ENCODE measurements around the gene RIN3. TPM values are rescaled to one million over a fixed set of nuclear protein-coding genes. Genes with fewer than 3 reads are reported as not detected.
A peak's percentile ranks its signal among the peaks of the same experiment; 100 is the strongest.

The RIN3 gene
- total RNA-seq, 3 donors from 2014 or later, result 10.7 to 19.7 (median 12.1) TPM

DNA sequence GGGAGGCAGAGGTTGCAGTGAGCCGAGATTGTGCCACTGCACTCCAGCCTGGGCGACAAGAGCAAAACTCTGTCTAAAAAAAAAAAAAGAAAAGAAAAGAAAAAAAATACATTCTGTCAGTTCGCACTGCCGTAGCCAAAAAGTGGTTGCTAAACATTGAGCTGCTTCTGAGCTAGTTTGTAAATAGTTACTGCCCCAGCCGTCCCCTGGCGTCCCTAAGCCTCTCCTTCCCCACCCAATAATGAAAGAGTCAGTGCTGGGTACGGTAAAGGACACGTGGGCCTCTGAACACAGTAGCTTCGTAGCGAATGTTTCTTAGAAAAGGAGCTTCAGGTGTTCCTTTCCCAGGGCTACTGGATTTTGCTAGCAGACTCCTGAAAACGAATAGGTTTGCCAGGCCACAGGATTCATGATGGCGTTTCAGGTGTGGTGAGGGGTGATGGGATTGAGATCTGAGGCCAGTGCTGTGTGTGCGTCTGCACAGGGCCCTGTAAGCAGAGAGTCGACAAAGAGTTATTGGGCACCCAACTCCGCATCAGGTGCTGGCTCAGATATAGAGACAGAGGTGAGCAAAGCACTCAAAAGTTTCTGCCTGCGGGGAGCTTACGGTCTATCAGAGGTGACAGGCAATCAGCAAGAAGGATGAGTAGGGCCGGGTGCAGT lies 140.8 kb downstream of the RIN3 start:
- TF ChIP-seq CTCF (IDR thresholded peaks at IDR 0.05) (no peak), POLR2AphosphoS5 (IDR thresholded peaks at IDR 0.05) (no peak), POLR2A (IDR thresholded peaks at IDR 0.05) (no peak)
- no peak for DNase-seq (ENCODE audit: low spot score in 2 of 2)
- no peaks in the 10 kb centered on the region for H3K4me1 ChIP-seq
- peak overlapping the region in 2 of 3 donors; percentile 35 to 45 for H3K4me3 ChIP-seq
- H3K36me3 ChIP-seq, result no peaks in the 10 kb centered on the region
- H3K9me3 ChIP-seq, result no peaks in the 10 kb centered on the region
- intact Hi-C loops (cut with DNase I; ENCODE audit: low total_unique reads), result no loop called here
- no peaks in the 10 kb centered on the region for H3K27me3 ChIP-seq
- H3K27ac ChIP-seq, result peak overlapping the region in 1 of 2 donors; percentile 32

DNA sequence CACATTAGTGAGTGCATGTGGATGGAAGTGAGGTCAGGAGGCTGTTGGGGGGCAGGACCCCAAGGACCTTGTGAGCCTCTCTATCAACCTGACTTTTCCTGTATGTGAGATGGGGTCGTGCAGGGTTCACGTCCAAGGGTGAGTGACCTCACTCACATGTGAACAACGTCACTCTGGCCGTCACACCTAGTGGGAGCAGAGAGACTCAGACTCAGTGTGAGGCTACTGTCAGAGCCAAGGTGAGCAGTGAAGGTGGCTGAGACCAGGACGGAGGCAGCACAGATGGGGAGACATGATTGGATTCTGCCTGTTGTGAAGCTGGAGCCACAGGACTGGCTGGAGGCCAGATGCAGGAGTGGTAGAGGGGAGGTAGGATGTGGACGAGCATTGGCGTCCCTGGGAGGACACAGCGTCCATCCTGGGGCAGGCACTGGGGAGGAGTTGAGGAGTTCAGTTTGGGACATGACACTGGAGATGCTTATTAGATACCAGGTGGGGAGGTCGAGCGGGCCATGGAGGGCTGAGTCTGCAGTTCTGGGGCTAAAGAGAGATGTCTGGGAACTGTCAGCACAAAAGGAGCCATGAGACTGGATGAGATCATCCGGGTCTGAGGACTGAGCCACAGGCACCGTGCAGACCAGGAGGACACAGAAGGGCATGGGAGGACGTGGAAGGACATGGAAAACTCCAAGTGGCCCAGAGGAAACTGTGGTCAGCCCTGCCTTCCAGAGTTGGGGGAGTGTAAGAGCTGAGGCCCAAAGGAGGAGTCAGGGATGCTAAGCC lies 142.0 kb downstream of the RIN3 start:
- DNase-seq (ENCODE audit: low spot score in 2 of 2), result no peak
- Histone ChIP-seq H3K36me3 (no peaks in the 10 kb centered on the region), H3K27ac (peak overlapping the region in 1 of 2 donors; percentile 70), H3K4me3 (peak overlapping the region in 2 of 3 donors; percentile 20 to 45), H3K27me3 (no peaks in the 10 kb centered on the region), H3K4me1 (no peaks in the 10 kb centered on the region), H3K9me3 (no peaks in the 10 kb centered on the region)
- intact Hi-C loops (cut with DNase I; ENCODE audit: low total_unique reads), result no loop called here
- TF ChIP-seq CTCF (IDR thresholded peaks at IDR 0.05), result no peak
- no peak for TF ChIP-seq POLR2AphosphoS5 (IDR thresholded peaks at IDR 0.05)
- no peak for TF ChIP-seq POLR2A (IDR thresholded peaks at IDR 0.05)

DNA sequence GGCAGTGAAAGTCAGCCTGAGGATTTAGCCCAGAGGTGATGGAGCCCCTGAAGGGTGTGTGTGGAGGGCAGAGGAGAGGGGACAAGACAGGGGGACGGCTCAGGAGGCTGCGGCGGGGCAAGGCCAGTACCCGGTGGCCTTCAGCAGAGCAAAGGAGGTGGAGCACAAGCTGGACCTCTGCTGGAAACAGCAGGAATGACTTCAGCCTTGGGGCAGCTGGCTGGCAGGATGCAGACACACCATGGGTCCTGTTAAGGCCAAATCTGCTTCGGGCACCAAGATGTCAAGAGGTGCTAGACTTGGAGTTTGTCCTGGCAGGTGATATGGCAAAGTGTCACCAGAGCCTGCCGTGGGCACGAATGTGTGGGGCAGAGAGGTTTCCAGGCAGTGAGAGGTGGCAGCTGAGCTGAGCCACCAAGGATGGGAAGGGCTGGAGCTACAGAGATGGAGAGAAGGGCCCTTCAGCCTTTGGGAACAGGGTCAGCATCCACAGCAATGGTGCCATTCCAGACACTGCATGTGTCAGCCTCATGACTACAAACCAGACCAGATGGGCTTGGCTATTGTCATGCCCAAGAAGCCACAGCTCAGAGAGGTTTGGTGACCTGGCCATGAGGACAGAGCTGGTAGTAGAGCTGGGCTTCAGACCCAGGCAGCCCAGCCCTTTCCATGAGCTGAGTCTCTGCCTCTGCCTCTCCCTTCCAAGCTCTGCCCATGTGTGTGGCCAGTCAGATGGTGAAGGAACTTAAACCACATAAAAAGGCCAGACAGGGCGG lies 142.9 kb downstream of the RIN3 start:
- peak overlapping the region in 2 of 3 donors; percentile 6 to 45 for H3K4me3 ChIP-seq
- no peaks in the 10 kb centered on the region for H3K4me1 ChIP-seq
- H3K36me3 ChIP-seq, result no peaks in the 10 kb centered on the region
- intact Hi-C loops (cut with DNase I; ENCODE audit: low total_unique reads), result no loop called here
- no peak for DNase-seq (ENCODE audit: low spot score in 2 of 2)
- H3K9me3 ChIP-seq, result no peaks in the 10 kb centered on the region
- peak overlapping the region; percentile 18 to 70 for H3K27ac ChIP-seq
- TF ChIP-seq POLR2A (IDR thresholded peaks at IDR 0.05) (no peak), CTCF (IDR thresholded peaks at IDR 0.05) (no peak), POLR2AphosphoS5 (IDR thresholded peaks at IDR 0.05) (no peak)
- no peaks in the 10 kb centered on the region for H3K27me3 ChIP-seq

DNA sequence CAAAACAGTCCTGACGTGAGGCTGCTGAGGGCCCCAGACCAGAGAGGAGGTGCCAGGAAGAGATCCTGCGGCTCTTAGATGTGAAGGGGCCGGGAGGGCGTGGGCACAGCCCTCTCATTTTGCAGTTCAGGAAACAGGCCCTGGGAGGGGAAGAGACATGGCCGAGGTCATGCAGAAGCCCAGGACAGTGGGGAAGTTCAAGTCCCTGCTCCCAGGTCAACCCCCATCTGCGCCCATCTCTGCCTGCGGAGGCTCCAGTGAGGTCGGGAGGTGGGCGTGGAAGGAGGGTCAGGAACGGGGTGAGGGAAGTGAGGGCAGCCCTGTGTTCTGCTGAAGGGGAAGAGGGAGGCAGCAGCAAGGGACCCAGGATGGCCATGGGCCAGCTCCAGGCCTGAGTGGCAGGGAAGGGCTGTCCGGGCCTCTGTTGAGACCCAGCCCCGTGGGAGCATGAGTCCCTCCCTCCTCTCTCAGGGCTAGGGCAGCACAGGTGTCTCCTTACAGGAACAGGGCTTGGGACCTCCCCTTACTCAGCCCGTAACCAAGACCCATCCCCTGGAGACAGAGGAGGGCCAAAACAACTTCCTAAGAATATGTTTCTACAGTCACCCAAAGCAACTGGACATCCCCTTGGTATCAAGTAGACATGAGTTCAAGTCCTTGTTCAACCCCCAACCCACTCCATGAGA lies 144.0 kb downstream of the RIN3 start:
- DNase-seq (ENCODE audit: low spot score in 2 of 2), result peak in 1 of 2 donors; percentile 27
- Histone ChIP-seq H3K36me3 (no peaks in the 10 kb centered on the region), H3K27ac (peak overlapping the region in 1 of 2 donors; percentile 72), H3K27me3 (no peaks in the 10 kb centered on the region), H3K9me3 (no peaks in the 10 kb centered on the region), H3K4me3 (no peak overlapping the region), H3K4me1 (no peaks in the 10 kb centered on the region)
- TF ChIP-seq POLR2AphosphoS5 (IDR thresholded peaks at IDR 0.05), result peak in 1 of 3 donors; percentile 24
- TF ChIP-seq POLR2A (IDR thresholded peaks at IDR 0.05), result no peak
- TF ChIP-seq CTCF (IDR thresholded peaks at IDR 0.05), result no peak
- intact Hi-C loops (cut with DNase I; ENCODE audit: low total_unique reads), result no loop called here
